ENCODE data around the gene KPNB1. TPM values are rescaled to one million over a fixed set of nuclear protein-coding genes. Genes with fewer than 3 reads are reported as not detected.
A peak's percentile ranks its signal among the peaks of the same experiment; 100 is the strongest.

The KPNB1 gene
- 142 TPM for total RNA-seq

DNA sequence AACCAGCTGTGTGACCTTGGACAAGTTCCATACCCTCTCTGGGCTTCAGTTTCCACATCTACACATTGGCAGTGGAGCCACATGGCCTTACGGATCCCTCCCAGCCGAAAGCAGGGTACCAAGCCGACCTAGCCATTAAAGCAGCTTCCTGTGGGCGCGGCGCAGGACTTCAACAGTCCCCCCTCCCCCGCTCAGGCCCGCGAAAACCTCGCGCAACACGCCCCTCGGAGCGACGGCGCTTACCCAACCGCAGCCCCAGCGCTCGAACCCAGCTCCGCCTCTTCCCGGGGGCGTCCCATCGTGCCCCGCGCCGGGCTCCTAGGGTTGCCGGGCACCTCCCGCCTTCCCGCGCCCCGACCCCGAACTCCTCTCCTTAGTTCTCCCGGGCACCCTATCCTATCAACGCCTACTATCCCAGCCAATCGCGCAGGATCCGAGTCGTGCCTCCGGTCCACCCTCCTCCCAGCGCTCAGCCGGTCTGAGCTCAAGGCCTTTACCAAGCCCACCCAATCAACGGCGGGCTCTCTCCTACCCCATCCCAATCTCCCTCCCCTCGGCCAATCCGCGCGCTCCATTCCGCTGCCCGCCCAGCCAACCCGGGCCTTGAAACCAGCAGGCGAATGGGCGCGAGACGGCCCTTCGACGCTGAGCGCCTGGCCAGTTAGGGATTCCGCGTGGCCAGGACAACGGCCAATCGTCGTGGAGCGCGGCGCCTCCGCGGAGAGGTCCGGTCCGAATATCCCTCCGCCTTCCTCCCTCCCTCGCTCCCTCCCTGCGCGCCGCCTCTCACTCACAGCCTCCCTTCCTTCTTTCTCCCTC is at the start of gene KPNB1:
Gene KPNB1, plus strand, starts transcription at position 767 of the 819 bp plus-strand sequence. CDS start 326 bp downstream, outside the sequence.
- DNase-seq, result peak; percentile 100

DNA sequence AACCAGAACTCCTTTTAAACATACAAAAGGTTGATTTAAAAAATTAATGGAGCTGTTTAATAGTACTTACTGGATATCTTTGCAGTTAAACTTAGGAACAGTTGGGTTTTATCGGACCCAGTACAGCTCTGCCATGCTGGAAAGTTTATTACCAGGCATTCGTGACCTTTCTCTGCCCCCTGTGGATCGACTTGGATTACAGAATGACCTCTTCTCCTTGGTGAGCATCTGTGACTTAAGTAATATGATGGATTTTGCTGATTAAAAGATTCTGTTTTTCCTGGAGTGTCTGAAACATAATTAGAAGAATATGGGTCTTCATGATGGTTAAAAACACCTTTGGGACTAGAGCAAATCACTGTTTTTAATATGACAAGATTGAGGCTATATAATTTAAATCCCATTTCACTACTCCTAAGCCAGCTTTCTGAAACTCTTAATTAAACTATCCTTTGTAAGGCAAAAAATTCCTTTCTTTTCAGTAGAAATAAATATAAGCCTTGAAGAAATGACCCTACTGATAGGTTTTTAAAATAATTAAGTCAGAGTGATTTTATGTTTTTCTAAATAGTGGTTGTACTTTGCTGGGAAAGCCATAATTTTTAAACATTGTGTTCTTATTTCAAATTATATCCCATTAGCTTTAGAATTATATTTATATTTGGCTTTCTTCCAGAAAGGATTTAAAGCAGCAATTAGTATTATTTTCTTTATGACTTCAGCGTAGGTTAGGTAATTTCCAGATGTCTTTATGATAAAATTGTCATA is 45.7 kb upstream of the KPNB1 start:
- DNase-seq, result no peak

- DNase-seq, result peak; percentile 75
These were observed 45.2 kb upstream of the KPNB1 start for GRCh38 chr17:47604598-47604927.

DNA sequence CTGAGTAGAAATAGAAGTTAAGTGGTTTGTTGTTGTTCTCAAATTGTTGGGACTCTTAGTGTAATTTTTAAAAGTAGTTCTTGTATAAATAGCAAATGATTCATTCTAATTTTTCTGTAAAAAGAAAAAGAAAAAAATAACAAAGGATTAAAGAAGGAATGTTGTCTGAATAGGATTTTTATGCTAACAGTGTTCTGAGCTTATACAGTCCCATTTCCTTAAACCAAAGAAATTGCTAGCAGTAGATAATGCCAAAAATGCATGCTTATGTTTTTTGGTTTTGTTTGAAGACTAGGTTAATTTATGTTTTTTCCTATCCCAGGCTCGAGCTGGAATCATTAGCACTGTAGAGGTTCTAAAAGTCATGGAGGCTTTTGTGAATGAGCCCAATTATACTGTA is 44.7 kb upstream of the KPNB1 start:
- DNase-seq, result no peak

- no peak for DNase-seq
These were observed 42.2 kb upstream of the KPNB1 start for GRCh38 chr17:47607481-47607880.

DNA sequence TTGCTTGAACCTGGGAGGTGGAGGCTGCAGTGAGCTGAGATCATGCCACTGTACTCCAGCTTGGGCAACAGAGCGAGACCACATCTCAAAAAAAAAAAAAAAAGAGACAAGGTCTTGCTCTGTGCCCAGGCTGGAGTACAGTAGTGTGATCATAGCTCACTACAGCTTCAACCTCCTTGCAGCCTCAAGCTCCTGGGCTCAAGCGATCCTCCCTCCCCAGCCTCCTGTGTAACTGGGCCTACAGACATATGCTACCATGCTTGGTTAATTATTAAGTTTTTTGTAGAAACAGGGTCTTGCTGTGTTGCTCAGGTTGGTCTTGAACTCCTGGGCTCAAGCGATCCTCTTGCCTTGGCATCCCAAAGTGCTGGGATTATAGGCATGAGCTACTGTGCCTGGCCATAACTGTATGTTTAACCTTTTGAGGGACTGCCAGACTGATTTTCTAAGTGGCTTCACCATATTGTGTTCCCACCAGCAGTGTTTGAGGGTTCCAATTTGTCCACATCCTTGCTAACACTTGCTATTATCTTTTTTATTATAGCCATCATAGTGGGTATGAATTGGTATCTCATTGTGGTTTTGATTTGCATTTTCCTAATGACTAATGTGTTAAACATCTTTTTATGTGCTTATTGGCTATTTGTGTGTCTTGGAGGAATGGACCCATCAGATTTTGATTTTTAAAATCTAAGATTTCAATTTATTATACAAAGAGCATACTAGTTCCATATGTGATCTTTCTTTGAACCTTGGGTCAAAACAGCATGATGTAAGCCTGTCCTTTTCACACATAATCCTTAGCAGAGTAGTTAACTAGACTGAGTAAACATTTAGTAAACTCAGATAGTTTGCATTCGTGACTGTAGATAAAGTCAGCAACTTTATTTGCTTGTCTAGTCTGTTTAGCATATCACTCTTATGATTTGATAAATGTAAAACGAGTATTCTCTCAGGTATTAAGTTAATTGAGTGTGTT is 38.1 kb upstream of the KPNB1 start:
- DNase-seq, result no peak

- no peak for DNase-seq
These were observed 33.8 kb upstream of the KPNB1 start for GRCh38 chr17:47615766-47616424.

DNA sequence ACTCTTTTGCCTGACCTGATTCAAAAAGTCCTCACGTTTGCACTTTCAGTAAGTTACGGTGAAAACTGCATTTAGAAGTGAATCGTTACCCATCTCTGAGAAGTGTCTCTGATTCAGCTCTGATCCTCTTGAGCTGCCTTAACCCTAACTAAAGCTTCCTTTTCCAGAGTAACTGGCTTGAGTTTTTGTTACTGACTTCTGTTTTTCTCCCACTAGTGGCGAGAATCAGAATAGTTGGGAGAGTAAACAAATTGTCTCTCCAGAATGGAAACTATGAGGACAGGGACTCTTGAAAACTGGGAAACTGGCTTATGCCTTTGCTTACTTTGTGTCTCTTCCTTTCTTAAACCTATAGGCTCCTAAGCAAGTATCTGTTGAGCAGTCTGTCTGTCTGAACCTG is 31.3 kb upstream of the KPNB1 start:
- no peak for DNase-seq

GRCh38 chr17:47620503-47621245 is 29.0 kb upstream of the KPNB1 start:
- no peak for DNase-seq

GRCh38 chr17:47621293-47622179 is 28.2 kb upstream of the KPNB1 start:
- no peak for DNase-seq

GRCh38 chr17:47622180-47622549 is 27.6 kb upstream of the KPNB1 start:
- DNase-seq, result no peak

GRCh38 chr17:47624727-47625068 is 25.0 kb upstream of the KPNB1 start:
- no peak for DNase-seq

GRCh38 chr17:47628014-47628566 is 21.6 kb upstream of the KPNB1 start:
- no peak for DNase-seq

GRCh38 chr17:47629826-47630225 is 19.9 kb upstream of the KPNB1 start:
- no peak for DNase-seq

GRCh38 chr17:47630614-47631013 is 19.1 kb upstream of the KPNB1 start:
- no peak for DNase-seq

GRCh38 chr17:47632991-47633390 is 16.7 kb upstream of the KPNB1 start:
- DNase-seq, result no peak

DNA sequence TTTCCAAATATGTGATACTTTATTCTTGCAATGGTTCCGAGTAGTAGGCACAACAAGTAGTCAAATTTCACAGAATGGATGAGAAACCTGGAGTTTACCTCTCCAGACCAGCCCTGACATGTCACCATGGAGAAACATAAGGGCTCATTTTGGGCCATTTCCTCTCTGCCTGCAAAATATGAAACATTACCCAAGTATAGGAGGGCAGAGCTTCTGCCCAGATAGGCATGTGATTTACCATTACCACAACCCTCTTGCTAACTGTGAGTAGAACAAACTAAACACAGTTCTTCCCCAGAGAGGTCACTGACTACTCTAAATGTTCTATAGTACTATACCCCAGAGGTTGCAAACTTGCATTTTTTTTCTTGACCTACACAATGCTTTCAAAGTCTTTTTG is 15.7 kb upstream of the KPNB1 start:
- no peak for DNase-seq

DNA sequence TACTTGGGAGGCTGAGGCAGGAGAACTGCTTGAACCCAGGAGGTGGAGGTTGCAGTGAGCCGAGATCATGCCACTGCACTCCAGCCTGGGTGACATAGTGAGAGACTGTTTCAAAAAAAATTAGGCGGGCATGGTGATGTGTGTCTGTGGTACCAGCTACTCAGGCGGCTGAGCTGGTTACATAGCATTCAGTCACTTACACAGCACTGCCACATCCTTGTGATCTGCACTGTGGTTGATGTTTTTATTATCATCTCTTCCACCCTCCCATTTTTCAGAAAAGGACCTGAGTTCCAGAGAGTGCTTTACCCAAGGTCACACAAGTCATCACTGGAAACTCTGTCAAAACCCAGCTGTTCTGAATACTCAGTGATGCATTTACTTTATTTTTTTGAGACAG is 14.8 kb upstream of the KPNB1 start:
- DNase-seq, result no peak

DNA sequence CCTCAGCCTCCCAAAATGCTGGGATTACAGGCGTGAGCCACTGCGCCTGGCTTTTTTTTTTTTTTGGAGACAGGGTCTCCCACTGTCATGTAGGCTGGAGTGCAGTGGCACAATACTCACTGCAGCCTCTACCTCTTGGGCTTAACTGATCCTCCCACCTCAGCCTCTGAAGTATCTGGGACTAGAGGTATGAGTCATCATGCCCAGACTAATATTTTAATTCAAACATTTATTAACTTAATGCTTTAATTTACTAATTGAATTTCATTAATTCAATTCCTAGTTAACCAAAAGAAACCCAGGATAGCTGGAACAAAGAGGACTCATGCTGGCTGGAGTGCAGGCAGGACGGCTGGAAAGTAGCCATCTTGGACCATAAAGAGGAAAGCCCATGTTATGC is 14.0 kb upstream of the KPNB1 start:
- DNase-seq, result no peak

Data from skin of body (tissue), 2 donors.